ENCODE results near the gene TIMM13. TPM values are rescaled to one million over a fixed set of nuclear protein-coding genes. Genes with fewer than 3 reads are reported as not detected.

Gene TIMM13
- total RNA-seq, 1 experiment from 2014 or later, result 81.8 TPM

GRCh38 chr19:2389594-2389993 is 37.8 kb downstream of the TIMM13 start:
- H3K4me3 Mint-ChIP-seq (ENCODE audit: low read depth, unreplicated experiment), result no peak overlapping the region
- TF ChIP-seq CTCF (IDR thresholded peaks at IDR 0.05; ENCODE audit: unreplicated experiment), result no peak
- H3K4me1 Mint-ChIP-seq (ENCODE audit: low read depth, unreplicated experiment), result peaks cover 8% of the 10 kb centered on the region
- intact Hi-C loops (cut with micrococcal nuclease; ENCODE audit: unreplicated experiment), result no loop called here
- CTCF ChIA-PET, result interaction anchor here (0.7 kb wide), 1 partner anchor 1791 kb away, joined by 3 read pairs; no protein-coding TSS in a partner anchor
- no peak for DNase-seq
- BruUV-seq (replicated peaks), result no TSS peak
- H3K36me3 Mint-ChIP-seq (ENCODE audit: insufficient read depth, unreplicated experiment), result peaks cover 7% of the 10 kb centered on the region
- H3K27me3 Mint-ChIP-seq (ENCODE audit: unreplicated experiment), result peaks cover 11% of the 10 kb centered on the region
- no peaks in the 10 kb centered on the region for H3K9me3 Mint-ChIP-seq (ENCODE audit: low read depth, unreplicated experiment)
- no peak overlapping the region for H3K27ac Mint-ChIP-seq (ENCODE audit: unreplicated experiment)

- Mint-ChIP-seq H3K27ac (ENCODE audit: unreplicated experiment) (no peak overlapping the region), H3K4me1 (ENCODE audit: low read depth, unreplicated experiment) (peaks cover 8% of the 10 kb centered on the region), H3K36me3 (ENCODE audit: insufficient read depth, unreplicated experiment) (peaks cover 7% of the 10 kb centered on the region), H3K27me3 (ENCODE audit: unreplicated experiment) (peaks cover 11% of the 10 kb centered on the region), H3K9me3 (ENCODE audit: low read depth, unreplicated experiment) (no peaks in the 10 kb centered on the region), H3K4me3 (ENCODE audit: low read depth, unreplicated experiment) (no peak overlapping the region)
- TF ChIP-seq CTCF (IDR thresholded peaks at IDR 0.05; ENCODE audit: unreplicated experiment), result no peak
- BruUV-seq (replicated peaks), result no TSS peak
- intact Hi-C loops (cut with micrococcal nuclease; ENCODE audit: unreplicated experiment), result no loop called here
- no peak for DNase-seq
- CTCF ChIA-PET, result no interaction called here
These were observed 39.8 kb downstream of the TIMM13 start for GRCh38 chr19:2387367-2388288.

- no peaks in the 10 kb centered on the region for H3K4me1 Mint-ChIP-seq (ENCODE audit: low read depth, unreplicated experiment)
- H3K9me3 Mint-ChIP-seq (ENCODE audit: low read depth, unreplicated experiment), result no peaks in the 10 kb centered on the region
- H3K27me3 Mint-ChIP-seq (ENCODE audit: unreplicated experiment), result no peaks in the 10 kb centered on the region
- H3K27ac Mint-ChIP-seq (ENCODE audit: unreplicated experiment), result peak overlapping the region; percentile 60
- no peak for TF ChIP-seq CTCF (IDR thresholded peaks at IDR 0.05; ENCODE audit: unreplicated experiment)
- H3K36me3 Mint-ChIP-seq (ENCODE audit: insufficient read depth, unreplicated experiment), result peaks cover 7% of the 10 kb centered on the region
- intact Hi-C loops (cut with micrococcal nuclease; ENCODE audit: unreplicated experiment), result no loop called here
- CTCF ChIA-PET, result interaction anchor here (0.6 to 0.7 kb wide), 2 partner anchors 91 to 509 kb away, joined by 3 read pairs; partner anchors contain the start of gene GADD45B
- peak overlapping the region; percentile 37 for H3K4me3 Mint-ChIP-seq (ENCODE audit: low read depth, unreplicated experiment)
- DNase-seq, result peak; percentile 46
- no TSS peak for BruUV-seq (replicated peaks)
These were observed 42.2 kb downstream of the TIMM13 start for GRCh38 chr19:2385053-2385721.

GRCh38 chr19:2382530-2383222 is 44.7 kb downstream of the TIMM13 start:
- H3K4me3 Mint-ChIP-seq (ENCODE audit: low read depth, unreplicated experiment), result no peak overlapping the region
- no peaks in the 10 kb centered on the region for H3K4me1 Mint-ChIP-seq (ENCODE audit: low read depth, unreplicated experiment)
- H3K27me3 Mint-ChIP-seq (ENCODE audit: unreplicated experiment), result no peaks in the 10 kb centered on the region
- H3K9me3 Mint-ChIP-seq (ENCODE audit: low read depth, unreplicated experiment), result peaks cover 4% of the 10 kb centered on the region
- no TSS peak for BruUV-seq (replicated peaks)
- TF ChIP-seq CTCF (IDR thresholded peaks at IDR 0.05; ENCODE audit: unreplicated experiment), result no peak
- peaks cover 8% of the 10 kb centered on the region for H3K36me3 Mint-ChIP-seq (ENCODE audit: insufficient read depth, unreplicated experiment)
- no peak overlapping the region for H3K27ac Mint-ChIP-seq (ENCODE audit: unreplicated experiment)
- intact Hi-C loops (cut with micrococcal nuclease; ENCODE audit: unreplicated experiment), result no loop called here
- DNase-seq, result no peak
- CTCF ChIA-PET, result no interaction called here
